Kidney (tissue), 14 donors: ENCODE data around the gene IRX2. TPM values are rescaled to one million over a fixed set of nuclear protein-coding genes. Genes with fewer than 3 reads are reported as not detected.

Experiments used
- DNase-seq, 5 donors: peaks; one replicate each; pipeline ENCODE4 v3.0.0-alpha.2; 2013 to 2020
- FAIRE-seq: peaks from 2 replicates; lab custom pipeline; 2012; peaks lifted over from hg19 to GRCh38; lab: Jason Lieb, UNC
- H3K27ac ChIP-seq, 2 donors: one replicate each; pipeline ENCODE4 v1.7.0; 2013; ENCODE audit warnings: low read depth in 2 of 2, low read length in 2 of 2, inconsistent platforms in 1 of 2
- H3K27me3 ChIP-seq: one replicate; pipeline ENCODE4 v1.7.1; 2013; ENCODE audit warnings: low read length, inconsistent platforms; ENCODE audit not compliant: control insufficient read depth, insufficient read depth
- H3K36me3 ChIP-seq, 3 donors: one replicate each; pipeline versions ENCODE4 v1.7.0 to v1.7.1; 2013; ENCODE audit warnings: low read length in 3 of 3, control low read depth in 1 of 3, inconsistent platforms in 1 of 3; ENCODE audit not compliant: insufficient read depth in 3 of 3, control insufficient read depth in 2 of 3
- H3K4me1 ChIP-seq, 3 donors: one replicate each; pipeline versions ENCODE4 v1.7.0 to v1.7.1; 2013; ENCODE audit warnings: low read length in 3 of 3, inconsistent platforms in 1 of 3, low read depth in 1 of 3; ENCODE audit not compliant: control insufficient read depth in 2 of 3, insufficient read depth in 2 of 3
- H3K4me3 ChIP-seq, 3 donors: one replicate each; pipeline versions ENCODE4 v1.7.0 to v1.8.1; 2013; ENCODE audit warnings: low read length in 3 of 3, control low read depth in 1 of 3, inconsistent platforms in 1 of 3
- H3K9ac ChIP-seq, 3 donors: one replicate each; pipeline versions ENCODE4 v1.7.0 to v1.7.1; 2013; ENCODE audit warnings: low read length in 3 of 3, control low read depth in 1 of 3, inconsistent platforms in 1 of 3
- H3K9me3 ChIP-seq, 3 donors: one replicate each; pipeline versions ENCODE4 v1.7.0 to v1.7.1; 2013; ENCODE audit warnings: low read length in 3 of 3, control low read depth in 1 of 3, inconsistent platforms in 1 of 3; ENCODE audit not compliant: control insufficient read depth in 2 of 3, insufficient read depth in 1 of 3
- intact Hi-C: fragments of 100-400 bp; cut with DNase I; formaldehyde crosslinking; loops from one replicate; pipeline ENCODE4 v1.11.1; 2022
- polyA plus RNA-seq: library from polyadenylated mRNA; stranded (reverse); fragments of 350-450 nt; fragmentation: Illumina TruSeq; extraction: RNeasy Lipid Tissue Mini Kit (QIAGEN cat#74804); gene quantifications from one replicate; pipeline ENCODE4 v1.2.3, GENCODE V29; 2014; ENCODE audit warnings: low read depth, low replicate concordance; ENCODE audit not compliant: insufficient read depth
- total RNA-seq: library from RNA; stranded (reverse); fragmentation: NEBNext Ultra II Directional; extraction: Animal tissue kit (Norgen Biotek cat#: 25700); gene quantifications from one replicate; pipeline ENCODE4 v1.2.1, GENCODE V29; 2021
- TF ChIP-seq, protein P1 (sequence below): IDR thresholded peaks from 3 replicates; pipeline ENCODE4 v1.5.1; 2012; ENCODE audit warnings: mild to moderate bottlenecking, moderate library complexity, borderline replicate concordance; ENCODE audit not compliant: insufficient read depth; ENCODE audit errors: extremely low read depth
- donor health status: control.
- donor health status: control.
- donor health status: control.
- donor health status: control.
- donor health status: control.
- donor health status: DM: yes; HTN: yes; CAD: no.
- donor health status: Normal renal cell carcinoma (clear cell type).

The IRX2 gene
- total and polyA plus RNA-seq, 2 donors from 2014 or later: 11.7 to 44.2 TPM

DNA sequence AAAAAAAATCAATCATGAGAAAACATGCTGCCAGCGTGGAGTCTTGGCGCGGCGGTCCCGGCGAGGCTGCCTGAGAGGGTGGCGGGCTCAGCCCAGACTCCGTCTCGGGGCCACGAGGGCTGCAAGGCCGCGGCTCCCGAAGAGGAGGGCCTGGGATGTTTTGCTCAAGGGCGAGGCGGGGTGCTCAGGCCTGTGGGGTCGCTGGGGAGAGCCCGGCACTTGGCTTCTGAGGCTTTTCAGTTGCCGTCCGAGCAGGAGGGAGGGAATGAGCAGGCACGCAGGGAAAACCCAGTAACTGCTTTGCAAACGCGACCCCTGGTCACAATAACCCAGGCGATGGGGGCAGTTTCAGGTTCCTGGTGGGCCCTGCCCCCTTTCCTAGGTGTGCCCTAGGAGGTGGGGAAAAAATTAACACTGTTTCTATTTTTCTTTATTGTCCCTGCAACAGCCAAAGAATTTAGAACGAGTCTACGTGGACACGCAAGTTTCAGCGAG, 3.2 kb upstream of the IRX2 start:
- H3K9me3 ChIP-seq: no peaks in the 10 kb centered on the region
- DNase-seq (peak in 3 of 5 donors; percentile 16 to 55 (median 35)), FAIRE-seq (no peak)
- peaks cover 0 to 7% (median 0%) of the 10 kb centered on the region in 3 donors for H3K4me1 ChIP-seq
- peaks cover 56% of the 10 kb centered on the region for H3K27me3 ChIP-seq
- H3K9ac ChIP-seq: no peak overlapping the region
- TF ChIP-seq, protein P1, sequence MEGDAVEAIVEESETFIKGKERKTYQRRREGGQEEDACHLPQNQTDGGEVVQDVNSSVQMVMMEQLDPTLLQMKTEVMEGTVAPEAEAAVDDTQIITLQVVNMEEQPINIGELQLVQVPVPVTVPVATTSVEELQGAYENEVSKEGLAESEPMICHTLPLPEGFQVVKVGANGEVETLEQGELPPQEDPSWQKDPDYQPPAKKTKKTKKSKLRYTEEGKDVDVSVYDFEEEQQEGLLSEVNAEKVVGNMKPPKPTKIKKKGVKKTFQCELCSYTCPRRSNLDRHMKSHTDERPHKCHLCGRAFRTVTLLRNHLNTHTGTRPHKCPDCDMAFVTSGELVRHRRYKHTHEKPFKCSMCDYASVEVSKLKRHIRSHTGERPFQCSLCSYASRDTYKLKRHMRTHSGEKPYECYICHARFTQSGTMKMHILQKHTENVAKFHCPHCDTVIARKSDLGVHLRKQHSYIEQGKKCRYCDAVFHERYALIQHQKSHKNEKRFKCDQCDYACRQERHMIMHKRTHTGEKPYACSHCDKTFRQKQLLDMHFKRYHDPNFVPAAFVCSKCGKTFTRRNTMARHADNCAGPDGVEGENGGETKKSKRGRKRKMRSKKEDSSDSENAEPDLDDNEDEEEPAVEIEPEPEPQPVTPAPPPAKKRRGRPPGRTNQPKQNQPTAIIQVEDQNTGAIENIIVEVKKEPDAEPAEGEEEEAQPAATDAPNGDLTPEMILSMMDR: no peak
- H3K27ac ChIP-seq: no peak overlapping the region
- H3K36me3 ChIP-seq: no peaks in the 10 kb centered on the region
- H3K4me3 ChIP-seq: no peak overlapping the region
- intact Hi-C loops: no loop called here

DNA sequence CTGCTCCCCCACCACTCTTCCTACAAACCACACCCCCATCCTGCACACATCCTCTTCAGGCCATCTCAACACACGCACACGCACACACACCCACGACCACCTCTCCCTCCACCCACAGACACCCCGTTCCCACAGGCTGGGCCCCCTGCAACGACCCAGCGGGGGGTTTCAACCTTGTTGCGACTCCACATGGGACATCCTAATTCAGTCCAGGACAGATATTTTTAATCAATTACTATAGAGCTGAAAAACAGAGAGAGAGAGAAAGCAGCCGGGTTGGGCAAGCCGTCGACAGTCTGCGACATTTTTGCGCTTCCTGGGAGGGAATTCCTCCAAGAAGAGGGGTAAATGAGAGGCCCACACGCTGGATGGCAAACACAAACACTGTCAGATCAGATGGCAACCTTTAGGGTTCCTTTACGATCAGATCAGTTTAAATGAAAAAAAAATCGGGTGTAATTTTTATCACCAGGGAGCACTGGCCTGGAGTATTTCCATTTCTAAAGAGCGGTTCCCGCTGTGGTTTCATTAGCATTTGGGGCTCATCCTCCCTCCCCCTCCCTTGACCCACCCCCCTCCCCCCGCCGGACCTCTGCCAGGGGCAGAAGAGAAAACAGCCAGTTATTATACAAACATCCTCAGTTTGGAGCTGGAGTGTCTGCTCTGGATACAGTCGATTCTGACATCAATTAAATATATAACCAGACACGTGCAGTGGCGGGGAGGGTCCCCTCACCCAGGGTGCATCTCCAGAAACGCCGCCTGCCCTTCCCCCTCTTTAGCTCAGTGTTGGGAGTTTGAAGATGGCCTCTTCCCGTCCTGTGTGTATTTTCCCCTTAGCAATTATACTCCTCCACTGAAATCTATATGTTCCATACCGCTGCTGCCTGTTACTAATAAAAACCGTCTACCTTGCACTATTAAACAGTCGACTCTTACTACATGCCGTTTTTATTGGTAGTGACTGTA, 2.3 kb upstream of the IRX2 start:
- Histone ChIP-seq H3K9me3 (no peaks in the 10 kb centered on the region), H3K9ac (no peak overlapping the region), H3K27ac (no peak overlapping the region), H3K4me1 (peaks cover 0 to 10% (median 0%) of the 10 kb centered on the region in 3 donors), H3K36me3 (no peaks in the 10 kb centered on the region), H3K27me3 (peaks cover 53% of the 10 kb centered on the region), H3K4me3 (no peak overlapping the region)
- intact Hi-C loops: no loop called here
- no peak for FAIRE-seq
- DNase-seq: no peak
- TF ChIP-seq, protein P1: no peak

DNA sequence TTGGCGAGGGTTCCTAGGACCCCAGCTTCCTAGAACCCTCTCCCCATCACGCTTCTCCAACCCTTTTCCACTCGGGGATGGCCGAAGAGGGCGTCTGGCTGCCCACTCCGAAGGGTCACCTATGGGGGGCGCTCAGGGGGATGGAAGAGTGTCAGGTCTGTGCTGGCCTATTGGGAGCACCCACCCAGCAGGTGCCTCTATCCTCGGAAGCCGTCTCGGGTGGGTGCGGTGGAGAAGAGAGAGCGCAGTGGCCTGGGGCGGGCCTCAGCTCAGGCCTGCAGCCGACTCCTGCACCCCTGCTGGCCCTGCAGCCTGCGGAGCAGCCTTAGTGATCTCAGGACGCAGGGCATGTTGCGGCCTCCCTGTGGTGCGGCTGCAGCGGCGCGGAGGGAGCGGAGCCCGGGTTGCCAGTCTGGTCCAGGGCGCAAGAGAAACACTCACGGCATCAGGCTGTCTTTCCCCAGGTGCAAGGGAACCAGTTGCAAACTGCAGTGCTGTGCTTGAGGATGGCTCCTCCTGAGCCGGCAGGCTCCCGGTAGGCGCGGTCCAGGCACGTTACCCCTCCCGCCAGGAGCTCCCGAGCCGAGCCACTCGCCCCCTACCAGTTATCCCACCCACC, 1.5 kb upstream of the IRX2 start:
- H3K27ac ChIP-seq: peak overlapping the region in 1 of 2 donors; percentile 51
- H3K36me3 ChIP-seq: no peaks in the 10 kb centered on the region
- intact Hi-C loops: no loop called here
- no peak overlapping the region for H3K9ac ChIP-seq
- peak overlapping the region in 1 of 3 donors; percentile 32 for H3K4me3 ChIP-seq
- peaks cover 49% of the 10 kb centered on the region for H3K27me3 ChIP-seq
- H3K4me1 ChIP-seq: peaks cover 0 to 10% (median 0%) of the 10 kb centered on the region in 3 donors
- TF ChIP-seq, protein P1: no peak
- DNase-seq: no peak
- no peaks in the 10 kb centered on the region for H3K9me3 ChIP-seq
- FAIRE-seq: no peak
